DMS53 treated with DMSO at 0.1 percent for 48 hours (cell line): ENCODE measurements around the gene KRT73.
A peak's percentile ranks its signal among the peaks of the same experiment; 100 is the strongest.
"Not testable (repeated sequence)": the region's sequence is repeated elsewhere in the genome, so short reads cannot be mapped to it uniquely, and the experiment has no call there.

Source experiments
- DNase-seq: peaks from one replicate; lab custom pipeline; 2025; ENCODE audit not compliant: unreplicated experiment; lab: John Stamatoyannopoulos, UW

KRT73 gene

GRCh38 chr12:52601671-52602070 lies 16.7 kb downstream of the KRT73 start:
- no peak for DNase-seq

- DNase-seq: no peak
These were observed 17.3 kb downstream of the KRT73 start, which contains the start of gene KRT72 for GRCh38 chr12:52600941-52601481. Gene KRT72 (minus strand): TSS chr12:52601463. CDS start chr12:52601452, 11 bp downstream.

GRCh38 chr12:52600475-52600874 lies 17.9 kb downstream of the KRT73 start:
- no peak for DNase-seq

- no peak for DNase-seq
These were observed 18.3 kb downstream of the KRT73 start for GRCh38 chr12:52600071-52600470.

GRCh38 chr12:52598966-52599365 lies 19.4 kb downstream of the KRT73 start:
- DNase-seq: no peak

- not testable (repeated sequence) for DNase-seq
These were observed 24.1 kb downstream of the KRT73 start for GRCh38 chr12:52594237-52594636.

GRCh38 chr12:52591521-52591920 lies 26.8 kb downstream of the KRT73 start:
- DNase-seq: no peak

GRCh38 chr12:52590021-52590420 lies 28.3 kb downstream of the KRT73 start:
- DNase-seq: no peak

GRCh38 chr12:52587563-52587962 lies 30.8 kb downstream of the KRT73 start:
- no peak for DNase-seq

GRCh38 chr12:52585946-52586345 lies 32.4 kb downstream of the KRT73 start:
- DNase-seq: no peak

- no peak for DNase-seq
These were observed 33.3 kb downstream of the KRT73 start for GRCh38 chr12:52585066-52585465.

- no peak for DNase-seq
These were observed 34.1 kb downstream of the KRT73 start for GRCh38 chr12:52584156-52584682.

GRCh38 chr12:52582971-52583456 lies 35.3 kb downstream of the KRT73 start:
- DNase-seq: peak; percentile 41

GRCh38 chr12:52582486-52582885 lies 35.9 kb downstream of the KRT73 start:
- DNase-seq: no peak

- no peak for DNase-seq
These were observed 36.9 kb downstream of the KRT73 start for GRCh38 chr12:52581481-52581880.

- no peak for DNase-seq
These were observed 37.3 kb downstream of the KRT73 start for GRCh38 chr12:52581066-52581465.

- no peak for DNase-seq
These were observed 37.9 kb downstream of the KRT73 start for GRCh38 chr12:52580496-52580895.

- no peak for DNase-seq
These were observed 38.6 kb downstream of the KRT73 start for GRCh38 chr12:52579468-52580465.

- DNase-seq: no peak
These were observed 39.9 kb downstream of the KRT73 start for GRCh38 chr12:52578469-52578868.

GRCh38 chr12:52577316-52577715 lies 41.0 kb downstream of the KRT73 start:
- DNase-seq: no peak

GRCh38 chr12:52575948-52576347 lies 42.4 kb downstream of the KRT73 start:
- DNase-seq: no peak

- no peak for DNase-seq
These were observed 43.1 kb downstream of the KRT73 start for GRCh38 chr12:52575256-52575655.
